SK-N-MC (cell line): ENCODE measurements around the gene CFAP221.

Experiments
- DNase-seq: peaks from one replicate; pipeline ENCODE4 v3.0.0-alpha.2; 2011; ENCODE audit warnings: low read depth, low spot score
- H3K27ac ChIP-seq: fragments of 200-600 bp; sonication (generic); 2 replicates; pipeline ENCODE4 v1.5.1; 2016; ENCODE audit warnings: mixed run types
- H3K36me3 ChIP-seq: fragments of 200-600 bp; sonication (generic); 2 replicates; pipeline ENCODE4 v1.6.1; 2017; ENCODE audit warnings: antibody characterized with exemption, low read length, mixed read lengths; ENCODE audit not compliant: insufficient read depth
- H3K4me3 ChIP-seq: fragments of 200-600 bp; sonication (generic); 2 replicates; pipeline ENCODE4 v1.5.1; 2016
- H3K9ac ChIP-seq: fragments of 200-600 bp; sonication (generic); 2 replicates; pipeline ENCODE4 v1.8.0; 2017; ENCODE audit warnings: mixed run types, mixed read lengths; ENCODE audit not compliant: insufficient read length
- H3K9me3 ChIP-seq: fragments of 200-600 bp; sonication (generic); 2 replicates; pipeline ENCODE4 v1.6.1; 2017; ENCODE audit warnings: low read depth, mild to moderate bottlenecking, antibody characterized with exemption, low read length, moderate library complexity, mixed read lengths
- EZH2 ChIP-seq: fragments of 200-600 bp; sonication (generic); IDR thresholded peaks from one replicate; pipeline ENCODE4 v1.6.1; 2017; ENCODE audit warnings: antibody characterized with exemption
- FOXP2 ChIP-seq: optimal IDR thresholded peaks from 2 replicates; pipeline ENCODE3; 2011; ENCODE audit warnings: mild to moderate bottlenecking, moderate library complexity; ENCODE audit not compliant: insufficient read depth; ENCODE audit errors: extremely low read length, control extremely low read depth
- POLR2AphosphoS5 ChIP-seq: IDR thresholded peaks from 2 replicates; pipeline ENCODE4 v1.6.1; 2012; ENCODE audit warnings: mild to moderate bottlenecking, low read depth, low read length, borderline replicate concordance

CFAP221 gene

DNA sequence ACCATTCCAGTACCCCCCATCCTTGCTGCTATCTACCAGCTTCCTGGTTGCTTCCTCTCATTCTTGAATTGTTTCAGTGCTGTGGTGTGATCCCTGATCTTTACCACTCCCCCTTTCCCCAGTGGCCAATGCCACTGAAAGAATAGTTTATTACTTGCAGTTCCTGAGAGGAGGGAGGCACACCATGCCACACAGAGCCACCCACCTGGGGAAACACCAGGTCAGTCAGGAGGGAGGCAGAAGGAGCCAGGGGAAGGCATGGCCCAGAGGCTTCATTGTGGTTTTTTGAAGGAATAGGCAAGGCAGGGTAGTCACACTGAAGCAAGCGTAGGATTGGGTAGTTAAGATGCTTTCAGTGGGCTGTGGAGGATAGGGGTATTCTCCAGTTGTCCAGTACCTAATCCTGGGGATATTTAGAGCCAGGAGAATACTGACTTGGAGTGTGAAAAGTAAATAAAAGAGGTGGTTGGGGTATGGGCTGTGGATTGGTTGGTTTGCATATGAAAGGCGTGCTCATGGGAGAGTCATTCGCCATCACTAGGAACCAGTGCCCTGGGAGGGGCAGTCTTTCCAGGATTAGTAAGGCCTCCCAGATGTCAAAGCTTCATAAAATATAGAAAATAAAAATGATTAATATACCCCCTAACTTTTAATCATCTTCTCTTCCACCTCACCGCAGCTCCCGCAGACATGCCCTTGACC, 128.1 kb downstream of the CFAP221 start:
- Histone ChIP-seq H3K9me3 (no peaks in the 10 kb centered on the region), H3K36me3 (no peaks in the 10 kb centered on the region), H3K27ac (no peak overlapping the region), H3K4me3 (no peak overlapping the region), H3K9ac (no peak overlapping the region)
- TF ChIP-seq POLR2AphosphoS5: no peak
- no peak for TF ChIP-seq FOXP2
- TF ChIP-seq EZH2: no peak
- DNase-seq: no peak

DNA sequence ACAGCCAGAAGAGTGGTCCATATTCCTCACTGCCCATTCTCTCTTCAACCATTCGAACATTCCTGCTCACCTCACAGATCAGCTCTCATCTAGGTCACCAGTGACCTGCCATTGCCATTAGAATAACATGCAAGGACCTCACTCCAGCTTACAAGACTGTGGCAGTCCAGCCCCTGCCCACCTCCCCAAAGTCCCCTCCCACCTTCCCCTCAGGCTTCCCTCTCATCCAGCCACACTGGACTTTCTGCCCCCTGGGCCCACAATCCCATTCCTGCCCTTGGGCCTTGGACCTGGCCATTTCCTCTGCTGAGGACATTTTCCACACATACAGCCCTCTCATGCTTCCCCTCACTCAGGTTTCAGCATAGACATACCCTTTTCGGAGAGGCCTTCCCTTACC, 129.5 kb downstream of the CFAP221 start:
- Histone ChIP-seq H3K4me3 (no peak overlapping the region), H3K9me3 (no peaks in the 10 kb centered on the region), H3K27ac (no peak overlapping the region), H3K9ac (no peak overlapping the region), H3K36me3 (no peaks in the 10 kb centered on the region)
- TF ChIP-seq POLR2AphosphoS5 (no peak), EZH2 (no peak), FOXP2 (no peak)
- no peak for DNase-seq

GRCh38 chr2:119674711-119675500, 130.7 kb downstream of the CFAP221 start:
- no peaks in the 10 kb centered on the region for H3K36me3 ChIP-seq
- no peak for DNase-seq
- TF ChIP-seq EZH2: no peak
- no peak for TF ChIP-seq POLR2AphosphoS5
- TF ChIP-seq FOXP2: no peak
- H3K4me3 ChIP-seq: no peak overlapping the region
- no peak overlapping the region for H3K9ac ChIP-seq
- no peak overlapping the region for H3K27ac ChIP-seq
- no peaks in the 10 kb centered on the region for H3K9me3 ChIP-seq

GRCh38 chr2:119678021-119678656, 133.9 kb downstream of the CFAP221 start:
- DNase-seq: no peak
- Histone ChIP-seq H3K4me3 (no peak overlapping the region), H3K9ac (no peak overlapping the region), H3K36me3 (peaks cover 14% of the 10 kb centered on the region; the same call in 1 of the 2 replicates), H3K27ac (no peak overlapping the region), H3K9me3 (no peaks in the 10 kb centered on the region)
- TF ChIP-seq EZH2 (no peak), FOXP2 (no peak), POLR2AphosphoS5 (no peak)

DNA sequence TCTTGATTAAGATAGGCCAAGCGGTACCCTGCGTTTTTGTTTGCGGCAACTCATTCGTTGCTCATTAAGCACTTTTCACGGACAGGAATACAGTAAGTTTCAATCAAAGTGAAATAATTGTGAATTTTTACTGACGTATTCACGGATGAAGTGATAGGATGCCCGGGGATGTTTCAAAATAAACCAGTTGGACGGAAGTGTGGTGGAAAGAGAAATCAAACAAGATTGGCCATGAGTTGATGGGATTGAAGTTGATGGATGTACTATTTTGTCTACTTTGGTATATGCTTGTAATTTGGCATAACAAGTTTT, 135.2 kb downstream of the CFAP221 start:
- no peaks in the 10 kb centered on the region for H3K9me3 ChIP-seq
- peak overlapping the region; percentile 98 for H3K4me3 ChIP-seq
- no peak overlapping the region for H3K27ac ChIP-seq
- peaks cover 14% of the 10 kb centered on the region; the same call in 1 of the 2 replicates for H3K36me3 ChIP-seq
- TF ChIP-seq EZH2 (no peak), POLR2AphosphoS5 (no peak), FOXP2 (no peak)
- peak overlapping the region; percentile 95 for H3K9ac ChIP-seq
- no peak for DNase-seq

- H3K9ac ChIP-seq: peak overlapping the region; percentile 95
- H3K4me3 ChIP-seq: peak overlapping the region; percentile 98
- no peak overlapping the region for H3K27ac ChIP-seq
- DNase-seq: no peak
- TF ChIP-seq POLR2AphosphoS5 (no peak), FOXP2 (no peak), EZH2 (no peak)
- H3K36me3 ChIP-seq: peaks cover 14% of the 10 kb centered on the region; the same call in 1 of the 2 replicates
- H3K9me3 ChIP-seq: no peaks in the 10 kb centered on the region
These were observed 135.6 kb downstream of the CFAP221 start for GRCh38 chr2:119679846-119680245.

GRCh38 chr2:119680457-119681202, 136.4 kb downstream of the CFAP221 start:
- TF ChIP-seq FOXP2 (no peak), POLR2AphosphoS5 (no peak; the same call in 1 of the 2 replicates), EZH2 (no peak)
- H3K9ac ChIP-seq: no peak overlapping the region
- H3K36me3 ChIP-seq: peaks cover 14% of the 10 kb centered on the region; the same call in 1 of the 2 replicates
- DNase-seq: no peak
- H3K9me3 ChIP-seq: no peaks in the 10 kb centered on the region
- peak overlapping the region; percentile 98; the same call in 1 of the 2 replicates for H3K4me3 ChIP-seq
- no peak overlapping the region for H3K27ac ChIP-seq

GRCh38 chr2:119681203-119681867, 137.1 kb downstream of the CFAP221 start:
- Histone ChIP-seq H3K27ac (no peak overlapping the region), H3K9ac (no peak overlapping the region), H3K4me3 (no peak overlapping the region), H3K9me3 (no peaks in the 10 kb centered on the region), H3K36me3 (peaks cover 14% of the 10 kb centered on the region; the same call in 1 of the 2 replicates)
- no peak for DNase-seq
- no peak for TF ChIP-seq FOXP2
- no peak for TF ChIP-seq EZH2
- TF ChIP-seq POLR2AphosphoS5: no peak
